LNCAP (cell line): ENCODE measurements around the gene ZBTB40.

ENCODE experiments used
- TF ChIP-seq, protein P1 (sequence below): fragments of 450-650 bp; IDR thresholded peaks from 2 replicates; pipeline ENCODE4 v1.5.1; 2017; ENCODE audit warnings: mild to moderate bottlenecking

The ZBTB40 gene

DNA sequence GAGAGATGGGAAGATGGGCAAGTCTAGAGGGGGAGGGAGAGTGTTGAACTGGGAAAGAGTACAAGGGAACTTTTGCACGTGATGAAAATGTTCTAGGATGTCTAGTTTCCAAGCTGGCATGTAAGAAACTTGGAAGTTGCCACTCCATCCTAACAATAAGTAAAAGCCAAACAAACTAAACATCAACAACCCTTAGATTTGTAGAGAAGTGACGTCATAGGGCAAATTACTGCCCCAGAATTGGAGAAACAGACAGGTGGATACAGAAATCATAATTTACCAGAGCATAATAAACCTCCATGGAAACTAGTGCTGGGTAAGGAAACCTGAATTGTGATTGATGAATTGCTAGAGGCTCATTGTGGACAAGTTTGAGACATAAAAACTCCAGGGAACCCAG, 14.7 kb upstream of the ZBTB40 start:
- TF ChIP-seq, protein P1, sequence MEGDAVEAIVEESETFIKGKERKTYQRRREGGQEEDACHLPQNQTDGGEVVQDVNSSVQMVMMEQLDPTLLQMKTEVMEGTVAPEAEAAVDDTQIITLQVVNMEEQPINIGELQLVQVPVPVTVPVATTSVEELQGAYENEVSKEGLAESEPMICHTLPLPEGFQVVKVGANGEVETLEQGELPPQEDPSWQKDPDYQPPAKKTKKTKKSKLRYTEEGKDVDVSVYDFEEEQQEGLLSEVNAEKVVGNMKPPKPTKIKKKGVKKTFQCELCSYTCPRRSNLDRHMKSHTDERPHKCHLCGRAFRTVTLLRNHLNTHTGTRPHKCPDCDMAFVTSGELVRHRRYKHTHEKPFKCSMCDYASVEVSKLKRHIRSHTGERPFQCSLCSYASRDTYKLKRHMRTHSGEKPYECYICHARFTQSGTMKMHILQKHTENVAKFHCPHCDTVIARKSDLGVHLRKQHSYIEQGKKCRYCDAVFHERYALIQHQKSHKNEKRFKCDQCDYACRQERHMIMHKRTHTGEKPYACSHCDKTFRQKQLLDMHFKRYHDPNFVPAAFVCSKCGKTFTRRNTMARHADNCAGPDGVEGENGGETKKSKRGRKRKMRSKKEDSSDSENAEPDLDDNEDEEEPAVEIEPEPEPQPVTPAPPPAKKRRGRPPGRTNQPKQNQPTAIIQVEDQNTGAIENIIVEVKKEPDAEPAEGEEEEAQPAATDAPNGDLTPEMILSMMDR, result no peak

DNA sequence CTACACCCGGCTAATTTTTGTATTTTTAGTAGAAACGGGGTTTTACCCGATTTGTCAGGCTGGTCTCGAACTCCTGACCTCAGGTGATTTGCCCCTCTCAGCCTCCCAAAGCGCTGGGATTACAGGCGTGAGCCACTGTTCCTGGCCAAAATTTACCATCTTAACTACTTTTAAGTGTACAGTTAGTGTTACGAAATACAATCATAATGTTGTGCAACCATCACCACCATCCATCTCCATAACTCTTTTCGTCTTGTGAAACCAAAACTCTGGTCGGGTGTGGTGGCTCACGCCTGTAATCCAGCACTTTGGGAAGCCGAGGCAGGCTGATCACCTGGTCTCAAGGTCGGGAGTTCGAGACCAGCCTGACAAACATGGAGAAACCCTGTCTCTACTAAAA, 14.1 kb upstream of the ZBTB40 start:
- TF ChIP-seq, protein P1, result no peak

- TF ChIP-seq, protein P1, result no peak
Measured at GRCh38 chr1:22440582-22440981, 11.1 kb upstream of the ZBTB40 start.

DNA sequence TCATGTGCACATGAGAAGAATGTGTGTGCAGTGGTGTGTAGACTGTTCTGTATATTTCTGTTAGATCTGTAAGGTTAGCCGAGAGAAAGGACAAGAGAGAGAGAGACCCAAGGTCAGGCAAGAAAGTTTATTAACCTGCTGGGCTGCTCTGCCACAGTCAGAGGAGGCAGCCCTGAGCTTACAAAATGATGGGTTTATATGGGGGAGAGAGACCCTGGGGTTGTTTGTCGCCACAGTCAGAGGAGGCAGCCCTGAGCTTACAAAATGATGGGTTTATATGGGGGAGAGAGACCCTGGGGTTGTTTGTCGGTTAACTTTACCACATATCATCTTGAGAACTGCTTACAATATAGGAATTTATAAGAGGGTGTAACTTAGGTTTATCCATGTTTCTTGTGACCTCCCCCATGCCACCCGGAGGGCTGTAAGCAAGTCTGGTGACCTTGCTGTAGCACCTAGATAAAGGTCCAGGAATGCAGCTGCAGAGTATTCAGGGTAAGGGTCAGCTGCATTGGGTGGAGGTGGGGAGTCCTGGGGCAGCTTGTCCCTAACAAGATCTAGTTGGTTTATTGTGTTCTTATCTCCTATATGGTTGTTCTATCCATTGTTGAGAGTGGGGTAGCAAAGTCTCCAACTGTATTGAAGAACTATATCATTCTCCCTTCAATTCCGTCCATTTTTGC, 9.3 kb upstream of the ZBTB40 start:
- TF ChIP-seq, protein P1, result no peak

DNA sequence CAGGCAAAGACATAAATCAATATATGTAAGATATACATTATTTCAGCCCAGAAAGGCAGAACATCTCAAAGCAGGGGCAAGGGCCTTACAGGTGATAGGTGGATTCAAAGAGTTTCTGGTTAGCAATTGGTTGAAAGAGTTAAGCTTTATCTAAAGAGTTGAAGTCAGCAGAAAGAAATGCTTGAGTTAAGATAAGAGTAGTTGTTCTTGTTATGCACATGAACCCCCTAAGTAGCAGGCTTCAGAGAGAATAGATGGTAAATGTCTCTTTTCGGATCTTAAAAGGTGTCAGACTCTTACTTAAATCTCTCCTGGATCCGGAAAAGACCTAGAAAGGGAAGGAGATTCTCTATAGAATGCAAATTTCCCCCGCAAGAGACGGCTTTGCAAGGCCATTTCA, 8.3 kb upstream of the ZBTB40 start:
- TF ChIP-seq, protein P1, result no peak

- TF ChIP-seq, protein P1, result no peak
Measured at GRCh38 chr1:22444856-22445255, 6.8 kb upstream of the ZBTB40 start.

DNA sequence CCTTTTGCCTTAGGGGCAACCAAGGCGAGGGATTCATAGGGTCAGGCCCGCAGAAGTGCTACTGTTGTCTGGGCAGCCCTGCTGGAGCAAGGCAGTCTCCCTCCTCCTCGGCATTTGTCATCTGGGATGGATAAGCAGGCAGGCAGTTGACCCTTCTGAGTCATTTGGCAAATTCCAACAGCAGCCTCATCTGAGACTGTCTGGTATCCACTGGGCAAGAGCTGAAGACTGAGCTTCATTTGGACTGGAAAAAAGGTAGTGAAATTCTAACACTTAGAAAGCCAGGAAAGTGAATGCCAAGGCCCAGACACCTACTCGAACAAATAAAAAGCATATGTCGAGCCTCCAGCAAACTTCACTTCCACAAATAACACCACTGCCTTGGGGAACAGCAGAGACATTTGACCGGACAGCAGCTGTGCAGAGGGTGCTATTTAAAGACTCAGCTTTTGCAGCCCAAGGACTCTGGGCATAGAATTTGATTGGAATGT, 4.0 kb upstream of the ZBTB40 start:
- TF ChIP-seq, protein P1, result no peak

DNA sequence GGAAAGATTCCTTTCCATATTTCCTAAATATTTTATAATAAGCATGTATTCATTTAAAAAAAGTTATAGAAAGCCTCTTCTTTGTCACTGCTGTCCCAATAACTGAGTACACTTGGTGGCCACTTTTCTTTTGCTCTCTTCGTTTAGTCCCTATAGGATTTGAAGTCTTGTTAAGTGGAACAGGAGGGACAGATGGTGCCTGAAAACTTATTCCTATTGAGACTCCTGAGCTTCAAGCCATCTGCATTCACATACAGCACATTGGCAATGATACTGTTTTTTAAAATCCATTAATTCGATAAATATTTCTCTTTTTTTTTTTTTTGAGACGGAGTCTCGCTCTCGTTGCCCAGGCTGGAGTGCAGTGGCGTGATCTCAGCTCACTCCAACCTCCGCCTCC, 2.0 kb upstream of the ZBTB40 start:
- TF ChIP-seq, protein P1, result no peak
